GM18517 (cell line): ENCODE data around the gene LRRN1.
A peak's percentile ranks its signal among the peaks of the same experiment; 100 is the strongest.
"Not testable (repeated sequence)": the region's sequence is repeated elsewhere in the genome, so short reads cannot be mapped to it uniquely, and the experiment has no call there.

Experiments used
- ATAC-seq: cut with Tn5 transposase; IDR thresholded peaks from one replicate; pipeline ENCODE4 v1.9.1; 2021; ENCODE audit warnings: mild to moderate bottlenecking, moderate library complexity; ENCODE audit not compliant: unreplicated experiment

Gene LRRN1

GRCh38 chr3:3806856-3807255 lies 7.6 kb downstream of the LRRN1 start:
- ATAC-seq = no peak

GRCh38 chr3:3813013-3813412 lies 13.8 kb downstream of the LRRN1 start:
- ATAC-seq = no peak

DNA sequence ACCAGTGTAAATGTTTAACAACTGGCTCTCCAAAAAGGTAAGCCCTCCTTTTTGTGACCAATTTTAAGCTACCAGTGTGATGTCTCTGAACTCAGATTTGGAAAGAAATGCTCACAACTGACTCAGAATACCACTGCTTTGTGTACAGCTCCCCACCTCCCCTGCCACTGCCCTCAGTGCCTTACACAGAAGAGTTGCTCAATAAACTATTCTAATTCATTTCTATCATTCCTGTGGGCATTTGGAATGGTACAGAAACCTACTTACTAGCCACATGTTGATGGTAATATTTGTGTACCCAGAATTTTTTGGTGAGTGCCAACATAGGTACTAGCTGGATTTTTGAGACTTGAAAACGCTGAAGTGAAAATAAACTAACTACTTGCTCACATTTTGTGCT lies 16.0 kb downstream of the LRRN1 start:
- ATAC-seq = no peak

- ATAC-seq = no peak
These were observed 16.8 kb downstream of the LRRN1 start for GRCh38 chr3:3816034-3816433.

DNA sequence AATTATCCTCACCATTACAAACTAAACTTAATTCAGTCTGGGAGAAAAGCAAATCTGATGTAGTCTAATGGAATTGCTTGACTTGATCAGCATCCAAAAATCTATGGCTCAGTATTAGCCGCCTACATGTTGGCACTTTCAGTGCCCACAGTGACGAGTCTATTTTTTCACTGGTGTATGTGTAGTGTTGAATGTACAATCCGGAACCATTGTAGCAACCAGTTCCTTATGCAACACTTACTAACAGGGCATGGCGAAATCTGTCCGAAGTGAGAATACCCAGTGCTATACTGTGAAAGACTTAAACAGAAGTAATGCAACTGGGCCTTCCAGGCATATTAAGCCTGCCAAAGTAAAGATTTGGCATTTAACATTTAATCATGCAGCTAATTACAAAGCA lies 18.6 kb downstream of the LRRN1 start:
- ATAC-seq = no peak

GRCh38 chr3:3821777-3822176 lies 22.5 kb downstream of the LRRN1 start:
- no peak for ATAC-seq

- no peak for ATAC-seq
These were observed 25.8 kb downstream of the LRRN1 start for GRCh38 chr3:3825035-3825434.

DNA sequence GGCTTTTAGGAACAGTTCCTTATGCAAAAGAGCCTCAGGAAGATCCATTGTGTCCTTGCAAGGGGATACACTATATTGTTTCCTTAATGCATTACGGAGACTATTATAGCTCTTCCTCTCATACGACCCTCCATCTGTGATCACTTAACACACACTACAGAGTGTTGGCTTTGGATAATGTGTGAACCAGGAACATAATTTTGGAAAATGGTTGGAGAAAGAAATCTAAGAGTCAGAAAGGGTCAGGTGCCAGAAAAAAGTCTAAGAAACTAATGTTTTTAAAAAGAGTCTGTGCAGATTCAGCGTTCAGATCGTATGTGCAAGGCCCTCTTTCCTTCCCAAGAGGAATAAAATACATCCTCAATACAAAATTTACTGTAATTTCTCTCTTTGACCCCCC lies 27.3 kb downstream of the LRRN1 start:
- no peak for ATAC-seq

DNA sequence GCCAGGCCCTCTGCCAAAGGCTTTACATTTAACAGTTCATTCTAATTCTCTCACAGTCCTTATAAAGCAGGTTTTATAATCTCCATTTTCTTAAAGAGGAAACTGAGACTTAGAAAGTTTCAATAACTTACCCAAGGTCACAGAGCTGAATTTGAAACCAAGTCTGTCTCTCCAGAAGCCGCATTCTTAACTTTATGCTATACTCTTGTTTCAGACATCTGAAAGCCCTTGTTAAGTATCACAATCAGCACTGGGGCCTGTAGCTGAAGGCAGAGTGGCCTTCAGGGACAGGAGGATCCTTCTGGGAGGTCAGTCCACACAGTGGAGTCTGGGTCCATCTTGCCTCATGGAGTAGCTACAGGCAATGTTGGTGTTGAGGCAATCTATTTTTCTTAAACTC lies 27.9 kb downstream of the LRRN1 start:
- no peak for ATAC-seq

- ATAC-seq = not testable (repeated sequence)
These were observed 29.2 kb downstream of the LRRN1 start for GRCh38 chr3:3828417-3828816.

GRCh38 chr3:3836845-3837244 lies 37.6 kb downstream of the LRRN1 start:
- no peak for ATAC-seq

GRCh38 chr3:3842356-3842755 lies 43.1 kb downstream of the LRRN1 start:
- ATAC-seq = no peak

DNA sequence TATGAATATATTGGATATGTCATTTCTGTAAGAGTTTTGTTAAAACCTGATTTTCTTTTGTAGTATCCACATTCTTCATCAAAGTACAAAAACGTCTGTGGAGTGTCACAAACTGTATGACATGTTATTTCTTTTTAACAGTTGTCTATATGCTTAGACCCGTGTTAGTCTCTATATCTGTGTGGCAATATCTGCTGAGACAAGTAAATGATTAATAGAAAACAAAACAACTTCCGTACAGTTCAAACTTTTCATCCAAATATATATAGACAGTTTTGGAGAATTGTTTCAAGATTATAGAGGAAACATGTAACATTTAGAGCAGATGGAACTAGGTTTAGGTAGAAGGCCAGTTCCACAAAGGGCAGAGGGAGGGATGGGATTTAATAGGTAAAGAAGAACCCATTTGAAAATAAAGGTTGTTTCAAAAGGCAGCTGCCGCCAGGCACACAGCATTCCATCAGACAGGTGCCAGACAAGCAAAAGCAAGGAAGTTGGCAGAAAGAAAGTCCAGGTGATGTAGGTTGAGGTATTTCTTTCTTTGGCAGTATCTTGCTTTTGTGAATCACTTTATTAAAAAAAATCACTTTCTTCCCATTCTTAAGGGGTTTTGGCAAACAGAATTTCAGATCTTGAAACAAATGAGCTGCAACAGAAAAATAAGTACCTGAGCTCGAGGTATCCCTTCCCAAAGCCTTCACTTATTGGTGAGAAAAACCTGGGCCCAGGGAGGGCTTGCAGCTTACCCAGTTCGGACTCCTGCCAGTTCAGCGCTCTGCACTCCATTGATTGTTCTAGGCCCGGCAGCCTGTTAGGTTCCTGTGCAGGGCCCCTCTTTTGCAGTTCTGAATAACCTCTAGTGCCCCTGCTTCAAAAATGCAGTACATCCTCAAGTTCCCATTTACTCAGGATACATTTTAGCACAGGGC lies 49.0 kb downstream of the LRRN1 start:
- no peak for ATAC-seq

DNA sequence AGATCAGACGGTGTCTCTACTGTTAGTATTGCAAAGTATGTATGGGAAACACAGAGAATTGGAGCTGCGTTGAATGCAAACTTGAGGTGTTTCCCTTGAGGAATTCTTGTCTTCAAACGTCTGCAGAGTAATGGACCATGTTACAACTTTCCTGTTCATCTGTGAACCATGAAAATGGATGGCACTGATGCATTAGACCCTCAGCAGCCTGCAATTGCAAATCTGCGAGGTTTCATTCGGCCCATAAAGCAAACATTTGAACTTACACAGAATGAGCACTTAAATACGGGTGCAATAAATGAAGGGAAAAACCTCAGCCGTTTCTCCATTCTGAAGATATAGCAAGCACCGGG lies 49.7 kb downstream of the LRRN1 start:
- no peak for ATAC-seq

- ATAC-seq = peak; percentile 97
These were observed 52.5 kb downstream of the LRRN1 start for GRCh38 chr3:3851621-3852323.

DNA sequence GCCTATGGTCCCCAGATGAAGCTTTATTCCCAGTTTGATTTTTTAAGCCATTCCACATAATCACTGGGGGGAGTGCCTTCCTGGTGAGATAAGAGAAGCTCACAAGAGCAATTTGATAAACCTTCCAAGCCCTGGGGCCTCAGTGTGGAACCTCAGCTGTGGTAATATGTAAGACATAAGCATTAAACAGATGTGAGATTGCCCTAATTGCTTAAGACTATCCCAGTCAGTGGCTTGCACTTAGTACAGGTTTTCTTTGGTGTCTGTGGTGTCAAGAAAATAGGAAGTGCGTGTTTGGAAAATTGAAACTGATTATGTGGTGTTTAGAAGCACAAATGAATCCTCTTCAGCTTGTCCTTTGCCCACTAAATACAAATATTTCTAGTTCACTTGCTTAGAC lies 54.3 kb downstream of the LRRN1 start:
- no peak for ATAC-seq

- no peak for ATAC-seq
These were observed 55.8 kb downstream of the LRRN1 start for GRCh38 chr3:3855056-3855455.

GRCh38 chr3:3860235-3860634 lies 61.0 kb downstream of the LRRN1 start:
- no peak for ATAC-seq

- no peak for ATAC-seq
These were observed 63.3 kb downstream of the LRRN1 start for GRCh38 chr3:3862534-3862933.

GRCh38 chr3:3875491-3875890 lies 76.3 kb downstream of the LRRN1 start:
- no peak for ATAC-seq

- no peak for ATAC-seq
These were observed 81.8 kb downstream of the LRRN1 start for GRCh38 chr3:3881050-3881449.

DNA sequence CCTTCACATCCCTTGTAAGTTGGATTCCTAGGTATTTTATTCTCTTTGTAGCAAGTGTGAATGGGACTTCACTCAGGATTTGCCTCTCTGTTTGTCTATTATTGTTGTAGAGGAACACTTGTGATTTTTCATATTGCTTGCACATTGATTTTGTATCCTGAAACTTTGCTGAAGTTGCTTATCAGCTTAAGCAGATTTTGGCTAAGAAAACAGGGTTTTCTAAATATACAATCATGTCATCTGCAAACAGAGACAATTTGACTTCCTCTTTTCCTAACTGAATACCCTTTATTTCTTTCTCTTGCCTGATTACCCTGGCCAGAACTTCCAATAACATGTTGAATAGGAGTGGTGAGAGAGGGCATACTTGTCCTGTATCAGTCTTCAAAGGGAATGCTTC lies 88.1 kb downstream of the LRRN1 start:
- ATAC-seq = not testable (repeated sequence)
